WTC11 (cell line): ENCODE results near the gene SKP1. TPM values are rescaled to one million over a fixed set of nuclear protein-coding genes. Genes with fewer than 3 reads are reported as not detected.

Experiments
- ATAC-seq: fragments of 200-7000 bp; cut with Tn5 transposase; 2 replicates; pipeline ENCODE4 v1.10.0; 2021; ENCODE audit warnings: mild to moderate bottlenecking, moderate library complexity
- CTCF ChIA-PET: fragments of 300-600 bp; sonication (Branson Sonifier 250); formaldehyde crosslinking; loops from one replicate; lab custom pipeline; 2021; ENCODE audit warnings: antibody characterized with exemption; lab: Charles Lee
- POLR2A ChIA-PET: fragments of 350-600 bp; sonication (Branson Sonifier 250); formaldehyde crosslinking; loops from one replicate; lab custom pipeline; 2021; ENCODE audit warnings: antibody characterized with exemption; lab: Charles Lee
- DNase-seq: peaks from one replicate; pipeline ENCODE4 v3.0.0; 2021; ENCODE audit warnings: low spot score
- H3K27ac Mint-ChIP-seq: 2 replicates; pipeline ENCODE4 v1.8.0; 2021; ENCODE audit warnings: mixed read lengths
- H3K27me3 Mint-ChIP-seq: 2 replicates; pipeline ENCODE4 v1.8.0; 2021; ENCODE audit warnings: low read depth, mild to moderate bottlenecking, moderate library complexity, mixed read lengths
- H3K36me3 Mint-ChIP-seq: 2 replicates; pipeline ENCODE4 v1.8.0; 2021; ENCODE audit warnings: mixed read lengths
- H3K4me1 Mint-ChIP-seq: 2 replicates; pipeline ENCODE4 v1.8.0; 2022; ENCODE audit warnings: mixed read lengths
- H3K4me3 Mint-ChIP-seq: 2 replicates; pipeline ENCODE4 v1.8.0; 2021; ENCODE audit warnings: mild to moderate bottlenecking, moderate library complexity, mixed read lengths
- H3K9me3 Mint-ChIP-seq: 2 replicates; pipeline ENCODE4 v1.8.0; 2021; ENCODE audit warnings: mixed read lengths
- ATF1 ChIP-seq: sonication (generic); formaldehyde crosslinking; IDR thresholded peaks from 2 replicates; pipeline ENCODE4 v1.8.1; 2023; ENCODE audit warnings: mild to moderate bottlenecking, moderate library complexity, missing genetic modification reagents
- ETV6 ChIP-seq: sonication (generic); formaldehyde crosslinking; IDR thresholded peaks from 2 replicates; pipeline ENCODE4 v1.8.1; 2022; ENCODE audit warnings: mild to moderate bottlenecking, missing genetic modification reagents
- FOXJ3 ChIP-seq: sonication (generic); formaldehyde crosslinking; IDR thresholded peaks from 2 replicates; pipeline ENCODE4 v1.9.0; 2021; ENCODE audit warnings: missing genetic modification reagents, mild to moderate bottlenecking, borderline replicate concordance
- GABPB1 ChIP-seq: sonication (generic); formaldehyde crosslinking; IDR thresholded peaks from 2 replicates; pipeline ENCODE4 v1.8.1; 2023; ENCODE audit warnings: mild to moderate bottlenecking, missing genetic modification reagents
- JAZF1 ChIP-seq: fragments of 250-450 bp; sonication (Bioruptor Pico); IDR thresholded peaks from 2 replicates; pipeline ENCODE4 v1.9.0; 2021; ENCODE audit warnings: moderate library complexity, mild to moderate bottlenecking, inconsistent platforms
- NR3C1 ChIP-seq: sonication (generic); formaldehyde crosslinking; conservative IDR thresholded peaks from 2 replicates; pipeline ENCODE4 v1.8.1; 2023; ENCODE audit warnings: low read depth, mild to moderate bottlenecking, missing genetic modification reagents
- PRRX2 ChIP-seq: fragments of 250-450 bp; sonication (Bioruptor Pico); IDR thresholded peaks from 2 replicates; pipeline ENCODE4 v1.8.0; 2021; ENCODE audit warnings: mild to moderate bottlenecking
- SMAD3 ChIP-seq: sonication (generic); formaldehyde crosslinking; IDR thresholded peaks from 2 replicates; pipeline ENCODE4 v1.8.0; 2022; ENCODE audit warnings: missing genetic modification reagents, mild to moderate bottlenecking, borderline replicate concordance
- ZNF232 ChIP-seq: sonication (generic); formaldehyde crosslinking; IDR thresholded peaks from 2 replicates; pipeline ENCODE4 v1.8.0; 2022; ENCODE audit warnings: mild to moderate bottlenecking, missing genetic modification reagents
- ZNF263 ChIP-seq: sonication (generic); formaldehyde crosslinking; IDR thresholded peaks from 2 replicates; pipeline ENCODE4 v1.8.1; 2022; ENCODE audit warnings: low read depth, mild to moderate bottlenecking, moderate library complexity, missing genetic modification reagents
- ZNF416 ChIP-seq: fragments of 250-450 bp; sonication (Bioruptor Pico); IDR thresholded peaks from 2 replicates; pipeline ENCODE4 v1.9.0; 2021; ENCODE audit warnings: mild to moderate bottlenecking, inconsistent platforms
- total RNA-seq: library from RNA; stranded (reverse); gene quantifications from 3 replicates; pipeline ENCODE4 v1.2.3, GENCODE V29; 2021
- TF ChIP-seq, protein P1 (sequence below): sonication (generic); formaldehyde crosslinking; IDR thresholded peaks from 2 replicates; pipeline ENCODE4 v1.8.1; 2022; ENCODE audit warnings: low read depth, mild to moderate bottlenecking, moderate library complexity, missing genetic modification reagents, borderline replicate concordance
- TF ChIP-seq, protein P2 (sequence below): sonication (generic); formaldehyde crosslinking; IDR thresholded peaks from 2 replicates; pipeline ENCODE4 v1.8.1; 2023; ENCODE audit warnings: mild to moderate bottlenecking, moderate library complexity, missing genetic modification reagents
- TF ChIP-seq, protein P3 (sequence below): fragments of 250-450 bp; sonication (Bioruptor Pico); IDR thresholded peaks from 2 replicates; pipeline ENCODE4 v1.9.0; 2021; ENCODE audit warnings: mild to moderate bottlenecking
- TF ChIP-seq, protein P4 (sequence below): sonication (generic); formaldehyde crosslinking; IDR thresholded peaks from 2 replicates; pipeline ENCODE4 v1.8.1; 2022; ENCODE audit warnings: low read depth, missing genetic modification reagents, borderline replicate concordance
- TF ChIP-seq, protein P5 (sequence below): sonication (generic); formaldehyde crosslinking; conservative IDR thresholded peaks from 2 replicates; pipeline ENCODE4 v1.8.1; 2022; ENCODE audit warnings: mild to moderate bottlenecking, missing genetic modification reagents
- TF ChIP-seq, protein P6 (sequence below): fragments of 250-450 bp; sonication (Bioruptor Pico); IDR thresholded peaks from 2 replicates; pipeline ENCODE4 v1.9.0; 2021; ENCODE audit warnings: moderate library complexity, mild to moderate bottlenecking, inconsistent platforms, borderline replicate concordance
- TF ChIP-seq, protein P7 (sequence below): fragments of 200-600 bp; IDR thresholded peaks from 2 replicates; pipeline ENCODE4 v1.8.0; 2022; ENCODE audit warnings: antibody characterized with exemption
- TF ChIP-seq, protein P8 (sequence below): sonication (generic); formaldehyde crosslinking; IDR thresholded peaks from 2 replicates; pipeline ENCODE4 v1.8.0; 2022; ENCODE audit warnings: mild to moderate bottlenecking, missing genetic modification reagents

Gene SKP1
- total RNA-seq, 1 experiment from 2014 or later, result 285 TPM

DNA sequence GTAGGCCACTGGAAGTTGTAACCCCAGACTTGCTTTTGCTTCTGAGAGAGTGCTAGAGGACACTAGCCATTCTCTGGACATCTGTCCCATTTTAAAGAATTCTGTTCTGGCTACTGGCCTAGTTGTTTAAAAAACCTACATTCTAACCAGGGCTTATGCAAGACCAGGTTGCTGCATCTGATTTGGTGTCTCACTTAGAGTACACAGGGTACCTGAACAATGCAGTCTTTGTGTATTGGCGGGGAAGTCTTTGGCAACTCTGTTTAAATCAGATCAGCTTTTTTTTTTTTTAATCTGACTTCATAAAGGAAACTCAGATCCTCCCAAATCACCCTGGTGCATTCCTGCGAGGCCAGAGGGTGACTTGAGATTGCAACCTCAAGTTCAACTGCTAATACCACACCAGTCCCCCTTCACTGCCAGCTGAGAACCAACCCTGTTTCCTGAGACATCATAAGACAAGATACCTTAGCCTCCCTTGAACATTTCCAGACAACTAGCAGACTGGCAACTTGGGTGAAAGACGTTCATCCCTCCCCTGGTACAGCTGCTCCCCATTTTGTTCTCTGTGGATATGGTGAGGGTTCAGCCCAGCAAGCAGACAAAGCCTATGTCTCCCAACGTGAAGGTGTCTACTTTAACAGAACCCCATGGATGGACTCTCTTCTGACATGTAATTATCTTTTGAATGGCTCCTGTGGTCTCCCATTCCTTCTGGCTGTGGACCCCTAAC is 27.0 kb downstream of the SKP1 start:
- H3K4me1 Mint-ChIP-seq, result no peaks in the 10 kb centered on the region
- DNase-seq, result no peak
- ATAC-seq, result no peak
- no peaks in the 10 kb centered on the region for H3K27me3 Mint-ChIP-seq
- peaks cover 30% of the 10 kb centered on the region for H3K36me3 Mint-ChIP-seq
- 0 out of 2 replicates have a peak overlapping the region, but pooled peaks have one; percentile 14 for H3K27ac Mint-ChIP-seq
- TF ChIP-seq FOXJ3 (CRISPR knock-in tag), result no peak
- peak; percentile 67; the same call in 1 of the 2 replicates for TF ChIP-seq GABPB1 (CRISPR knock-in tag)
- H3K9me3 Mint-ChIP-seq, result no peaks in the 10 kb centered on the region
- no peak overlapping the region for H3K4me3 Mint-ChIP-seq
- POLR2A ChIA-PET, result interaction anchor here (1.4 kb wide), 1 partner anchor 9 kb away, joined by 3 read pairs; no protein-coding TSS in a partner anchor
- CTCF ChIA-PET, result interaction anchor here (1.0 to 5.1 kb wide), 4 partner anchors 110 to 437 kb away, joined by 3 to 46 read pairs (median 7); no protein-coding TSS in a partner anchor

DNA sequence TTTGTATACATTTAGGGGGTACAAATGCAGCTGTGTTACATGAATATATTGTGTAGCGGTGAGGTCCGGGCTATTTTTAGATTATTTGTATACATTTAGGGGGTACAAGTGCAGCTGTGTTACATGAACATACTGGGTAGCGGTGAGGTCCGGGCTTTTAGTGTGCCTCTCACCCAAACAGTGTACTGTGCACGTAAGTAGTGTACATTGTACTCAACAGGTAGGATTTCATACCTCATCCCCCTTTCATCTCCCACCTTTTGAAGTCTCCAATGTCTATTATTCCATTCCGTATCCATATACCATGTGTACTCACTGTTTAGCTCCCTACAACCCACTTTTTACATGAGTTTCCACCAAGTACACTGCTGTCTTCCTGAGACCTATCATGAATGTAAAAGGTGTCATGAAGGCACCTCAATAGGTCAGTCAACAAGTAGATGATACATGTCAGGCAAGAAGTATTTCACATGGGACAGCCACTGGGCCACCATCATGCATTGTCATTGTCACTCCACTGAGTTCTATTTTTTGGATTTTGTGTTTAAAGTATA is 27.7 kb downstream of the SKP1 start:
- no peaks in the 10 kb centered on the region for H3K4me1 Mint-ChIP-seq
- H3K9me3 Mint-ChIP-seq, result no peaks in the 10 kb centered on the region
- POLR2A ChIA-PET, result no interaction called here
- TF ChIP-seq, protein P1, sequence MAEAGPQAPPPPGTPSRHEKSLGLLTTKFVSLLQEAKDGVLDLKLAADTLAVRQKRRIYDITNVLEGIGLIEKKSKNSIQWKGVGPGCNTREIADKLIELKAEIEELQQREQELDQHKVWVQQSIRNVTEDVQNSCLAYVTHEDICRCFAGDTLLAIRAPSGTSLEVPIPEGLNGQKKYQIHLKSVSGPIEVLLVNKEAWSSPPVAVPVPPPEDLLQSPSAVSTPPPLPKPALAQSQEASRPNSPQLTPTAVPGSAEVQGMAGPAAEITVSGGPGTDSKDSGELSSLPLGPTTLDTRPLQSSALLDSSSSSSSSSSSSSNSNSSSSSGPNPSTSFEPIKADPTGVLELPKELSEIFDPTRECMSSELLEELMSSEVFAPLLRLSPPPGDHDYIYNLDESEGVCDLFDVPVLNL (CRISPR knock-in tag), result no peak
- TF ChIP-seq, protein P2, sequence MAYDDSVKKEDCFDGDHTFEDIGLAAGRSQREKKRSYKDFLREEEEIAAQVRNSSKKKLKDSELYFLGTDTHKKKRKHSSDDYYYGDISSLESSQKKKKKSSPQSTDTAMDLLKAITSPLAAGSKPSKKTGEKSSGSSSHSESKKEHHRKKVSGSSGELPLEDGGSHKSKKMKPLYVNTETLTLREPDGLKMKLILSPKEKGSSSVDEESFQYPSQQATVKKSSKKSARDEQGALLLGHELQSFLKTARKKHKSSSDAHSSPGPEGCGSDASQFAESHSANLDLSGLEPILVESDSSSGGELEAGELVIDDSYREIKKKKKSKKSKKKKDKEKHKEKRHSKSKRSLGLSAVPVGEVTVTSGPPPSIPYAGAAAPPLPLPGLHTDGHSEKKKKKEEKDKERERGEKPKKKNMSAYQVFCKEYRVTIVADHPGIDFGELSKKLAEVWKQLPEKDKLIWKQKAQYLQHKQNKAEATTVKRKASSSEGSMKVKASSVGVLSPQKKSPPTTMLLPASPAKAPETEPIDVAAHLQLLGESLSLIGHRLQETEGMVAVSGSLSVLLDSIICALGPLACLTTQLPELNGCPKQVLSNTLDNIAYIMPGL (CRISPR knock-in tag), result no peak
- TF ChIP-seq GABPB1 (CRISPR knock-in tag) (no peak), ETV6 (CRISPR knock-in tag) (no peak), ZNF232 (CRISPR knock-in tag) (no peak), ZNF263 (no peak)
- TF ChIP-seq, all 79 proteins: peak for 0
- Mint-ChIP-seq H3K27me3 (no peaks in the 10 kb centered on the region), H3K27ac (no peak overlapping the region), H3K36me3 (peaks cover 35% of the 10 kb centered on the region), H3K4me3 (no peak overlapping the region)
- ATAC-seq (no peak), DNase-seq (no peak)
- CTCF ChIA-PET, result interaction anchor here (1.1 to 5.1 kb wide), 2 partner anchors 105 to 110 kb away, joined by 3 to 46 read pairs; no protein-coding TSS in a partner anchor

DNA sequence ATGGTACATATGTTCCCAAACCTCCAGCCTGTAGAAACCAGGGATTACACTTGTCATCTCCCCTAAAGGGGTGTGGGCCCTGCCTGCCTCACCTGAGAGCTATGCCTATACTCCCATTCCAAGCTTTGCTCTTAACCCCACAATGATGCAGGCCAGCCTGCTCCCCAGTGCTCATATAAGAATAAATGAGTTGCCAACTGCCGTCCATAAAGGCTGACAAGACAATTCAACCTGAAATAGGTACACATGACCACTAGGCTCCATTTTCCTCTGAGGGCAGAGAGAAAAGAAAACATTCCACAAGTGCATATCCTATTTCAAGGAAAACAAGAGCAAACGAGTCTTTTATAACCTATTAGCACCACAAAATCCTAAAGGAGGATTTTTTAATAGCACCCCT is 28.4 kb downstream of the SKP1 start:
- Mint-ChIP-seq H3K36me3 (peaks cover 29% of the 10 kb centered on the region), H3K4me1 (no peaks in the 10 kb centered on the region), H3K9me3 (no peaks in the 10 kb centered on the region), H3K4me3 (no peak overlapping the region), H3K27me3 (no peaks in the 10 kb centered on the region), H3K27ac (peak overlapping the region; percentile 60)
- ATAC-seq (no peak), DNase-seq (no peak)
- POLR2A ChIA-PET, result interaction anchor here (0.7 kb wide), 1 partner anchor 38 kb away, joined by 9 read pairs; no protein-coding TSS in a partner anchor
- CTCF ChIA-PET, result interaction anchor here (0.6 to 5.1 kb wide), 3 partner anchors 104 to 1137 kb away, joined by 3 to 46 read pairs (median 5); no protein-coding TSS in a partner anchor
- TF ChIP-seq NR3C1 (CRISPR knock-in tag) (no peak), JAZF1 (CRISPR knock-in tag) (no peak), ATF1 (CRISPR knock-in tag) (no peak), ZNF416 (no peak), SMAD3 (CRISPR knock-in tag) (no peak), PRRX2 (CRISPR knock-in tag) (no peak)
- TF ChIP-seq, protein P3, sequence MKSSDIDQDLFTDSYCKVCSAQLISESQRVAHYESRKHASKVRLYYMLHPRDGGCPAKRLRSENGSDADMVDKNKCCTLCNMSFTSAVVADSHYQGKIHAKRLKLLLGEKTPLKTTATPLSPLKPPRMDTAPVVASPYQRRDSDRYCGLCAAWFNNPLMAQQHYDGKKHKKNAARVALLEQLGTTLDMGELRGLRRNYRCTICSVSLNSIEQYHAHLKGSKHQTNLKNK, result no peak
- TF ChIP-seq, protein P2 (CRISPR knock-in tag), result no peak
- TF ChIP-seq, protein P4, sequence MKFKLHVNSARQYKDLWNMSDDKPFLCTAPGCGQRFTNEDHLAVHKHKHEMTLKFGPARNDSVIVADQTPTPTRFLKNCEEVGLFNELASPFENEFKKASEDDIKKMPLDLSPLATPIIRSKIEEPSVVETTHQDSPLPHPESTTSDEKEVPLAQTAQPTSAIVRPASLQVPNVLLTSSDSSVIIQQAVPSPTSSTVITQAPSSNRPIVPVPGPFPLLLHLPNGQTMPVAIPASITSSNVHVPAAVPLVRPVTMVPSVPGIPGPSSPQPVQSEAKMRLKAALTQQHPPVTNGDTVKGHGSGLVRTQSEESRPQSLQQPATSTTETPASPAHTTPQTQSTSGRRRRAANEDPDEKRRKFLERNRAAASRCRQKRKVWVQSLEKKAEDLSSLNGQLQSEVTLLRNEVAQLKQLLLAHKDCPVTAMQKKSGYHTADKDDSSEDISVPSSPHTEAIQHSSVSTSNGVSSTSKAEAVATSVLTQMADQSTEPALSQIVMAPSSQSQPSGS (CRISPR knock-in tag), result no peak
- TF ChIP-seq, protein P5, sequence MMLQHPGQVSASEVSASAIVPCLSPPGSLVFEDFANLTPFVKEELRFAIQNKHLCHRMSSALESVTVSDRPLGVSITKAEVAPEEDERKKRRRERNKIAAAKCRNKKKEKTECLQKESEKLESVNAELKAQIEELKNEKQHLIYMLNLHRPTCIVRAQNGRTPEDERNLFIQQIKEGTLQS (CRISPR knock-in tag), result no peak
- TF ChIP-seq, protein P6, sequence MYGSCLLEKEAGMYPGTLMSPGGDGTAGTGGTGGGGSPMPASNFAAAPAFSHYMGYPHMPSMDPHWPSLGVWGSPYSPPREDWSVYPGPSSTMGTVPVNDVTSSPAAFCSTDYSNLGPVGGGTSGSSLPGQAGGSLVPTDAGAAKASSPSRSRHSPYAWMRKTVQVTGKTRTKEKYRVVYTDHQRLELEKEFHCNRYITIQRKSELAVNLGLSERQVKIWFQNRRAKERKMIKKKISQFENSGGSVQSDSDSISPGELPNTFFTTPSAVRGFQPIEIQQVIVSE (CRISPR knock-in tag), result no peak
- TF ChIP-seq, protein P7, sequence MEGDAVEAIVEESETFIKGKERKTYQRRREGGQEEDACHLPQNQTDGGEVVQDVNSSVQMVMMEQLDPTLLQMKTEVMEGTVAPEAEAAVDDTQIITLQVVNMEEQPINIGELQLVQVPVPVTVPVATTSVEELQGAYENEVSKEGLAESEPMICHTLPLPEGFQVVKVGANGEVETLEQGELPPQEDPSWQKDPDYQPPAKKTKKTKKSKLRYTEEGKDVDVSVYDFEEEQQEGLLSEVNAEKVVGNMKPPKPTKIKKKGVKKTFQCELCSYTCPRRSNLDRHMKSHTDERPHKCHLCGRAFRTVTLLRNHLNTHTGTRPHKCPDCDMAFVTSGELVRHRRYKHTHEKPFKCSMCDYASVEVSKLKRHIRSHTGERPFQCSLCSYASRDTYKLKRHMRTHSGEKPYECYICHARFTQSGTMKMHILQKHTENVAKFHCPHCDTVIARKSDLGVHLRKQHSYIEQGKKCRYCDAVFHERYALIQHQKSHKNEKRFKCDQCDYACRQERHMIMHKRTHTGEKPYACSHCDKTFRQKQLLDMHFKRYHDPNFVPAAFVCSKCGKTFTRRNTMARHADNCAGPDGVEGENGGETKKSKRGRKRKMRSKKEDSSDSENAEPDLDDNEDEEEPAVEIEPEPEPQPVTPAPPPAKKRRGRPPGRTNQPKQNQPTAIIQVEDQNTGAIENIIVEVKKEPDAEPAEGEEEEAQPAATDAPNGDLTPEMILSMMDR, result no peak
- TF ChIP-seq, protein P8, sequence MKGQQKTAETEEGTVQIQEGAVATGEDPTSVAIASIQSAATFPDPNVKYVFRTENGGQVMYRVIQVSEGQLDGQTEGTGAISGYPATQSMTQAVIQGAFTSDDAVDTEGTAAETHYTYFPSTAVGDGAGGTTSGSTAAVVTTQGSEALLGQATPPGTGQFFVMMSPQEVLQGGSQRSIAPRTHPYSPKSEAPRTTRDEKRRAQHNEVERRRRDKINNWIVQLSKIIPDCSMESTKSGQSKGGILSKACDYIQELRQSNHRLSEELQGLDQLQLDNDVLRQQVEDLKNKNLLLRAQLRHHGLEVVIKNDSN, result no peak
